Measurements from ENCODE around the gene RNF182. TPM values are rescaled to one million over a fixed set of nuclear protein-coding genes. Genes with fewer than 3 reads are reported as not detected.

Gene RNF182
- total RNA-seq, 1 experiment from 2014 or later, result 3.7 TPM

- Histone ChIP-seq H3K4ac (ENCODE audit: low read depth, low read length) (no peak overlapping the region), H3T11ph (ENCODE audit: low read length) (no peak overlapping the region), H2BK20ac (ENCODE audit: low read depth, low read length, poor library complexity, severe bottlenecking) (no peak overlapping the region), H2BK12ac (ENCODE audit: insufficient read length, low read depth, low read length) (no peak overlapping the region), H4K5ac (ENCODE audit: insufficient read length, low read depth, low read length) (no peak overlapping the region), H3K4me2 (ENCODE audit: insufficient read depth, insufficient read length, low read length) (no peak overlapping the region), H3K79me1 (ENCODE audit: insufficient read depth, low read depth, low read length, poor library complexity, severe bottlenecking) (no peaks in the 10 kb centered on the region), H2AK5ac (ENCODE audit: insufficient read length, low read length) (no peak overlapping the region), H2AFZ (ENCODE audit: low read length) (no peak overlapping the region), H2BK120ac (ENCODE audit: low read depth, low read length, poor library complexity, severe bottlenecking) (no peak overlapping the region), H3K18ac (ENCODE audit: insufficient read length, low read depth, low read length) (no peak overlapping the region), H3K27ac (ENCODE audit: insufficient read length, low read depth, low read length) (no peak overlapping the region), H3K23ac (ENCODE audit: insufficient read length, low read depth, low read length) (no peak overlapping the region), H2BK15ac (ENCODE audit: low read depth, low read length) (no peak overlapping the region), H2BK5ac (ENCODE audit: insufficient read length, low read length) (no peak overlapping the region), H3K9ac (ENCODE audit: extremely low read depth, insufficient read length, low read length) (no peak overlapping the region), H3K4me1 (ENCODE audit: insufficient read depth, low read length) (peaks cover 10% of the 10 kb centered on the region; the same call in 1 of the 2 replicates), H3K14ac (ENCODE audit: insufficient read depth, low read length) (no peak overlapping the region), H3K9me3 (ENCODE audit: control insufficient read depth, low read depth, low read length) (no peaks in the 10 kb centered on the region), H4K20me1 (ENCODE audit: control insufficient read depth, insufficient read depth, insufficient read length) (no peaks in the 10 kb centered on the region), H3K23me2 (ENCODE audit: insufficient read length, low read depth, low read length, poor library complexity, severe bottlenecking) (no peaks in the 10 kb centered on the region), H4K91ac (ENCODE audit: insufficient read length, low read depth, low read length) (no peak overlapping the region), H4K8ac (replicated peaks; ENCODE audit: insufficient read length, low read depth, low read length) (no peak overlapping the region), H3K27me3 (ENCODE audit: insufficient read depth, low read length) (no peaks in the 10 kb centered on the region), H3K79me2 (ENCODE audit: insufficient read depth, low read length) (no peaks in the 10 kb centered on the region), H3K56ac (ENCODE audit: insufficient read length, low read depth, low read length) (no peak overlapping the region)
- DNase-seq, result no peak
- Mint-ChIP-seq H3K9me3 (peaks cover 2 to 6% of the 10 kb centered on the region in 2 experiments; a peak in 3 of 5 replicates), H3K36me3 (ENCODE audit: insufficient read depth in 1 of 3, low read depth in 3 of 3) (peaks cover 0 to 5% (median 2%) of the 10 kb centered on the region in 3 experiments; a peak in 2 of 7 replicates), H3K27me3 (ENCODE audit: low read depth) (0 out of 2 replicates have a peak, but pooled peaks cover 1% of the 10 kb centered on the region), H3K4me3 (no peak overlapping the region), H3K27ac (peak overlapping the region; percentile 0 to 30 (median 12); a peak in 3 of 7 replicates), H3K4me1 (peaks cover 21 to 28% of the 10 kb centered on the region in 2 experiments)
- no peak for TF ChIP-seq CTCF (conservative IDR thresholded peaks at IDR 0.05)
- WGBS (ENCODE audit: extremely low coverage, insufficient read length, low lambda C conversion rate), result no CpG with 5 or more reads among the region's 9 CpGs
Measured at GRCh38 chr6:14004258-14004657, 79.5 kb downstream of the RNF182 start.
